ENCODE measurements around the gene SDCCAG8. TPM values are rescaled to one million over a fixed set of nuclear protein-coding genes. Genes with fewer than 3 reads are reported as not detected.

Gene SDCCAG8
- total RNA-seq, 1 experiment from 2014 or later: 14.0 TPM

DNA sequence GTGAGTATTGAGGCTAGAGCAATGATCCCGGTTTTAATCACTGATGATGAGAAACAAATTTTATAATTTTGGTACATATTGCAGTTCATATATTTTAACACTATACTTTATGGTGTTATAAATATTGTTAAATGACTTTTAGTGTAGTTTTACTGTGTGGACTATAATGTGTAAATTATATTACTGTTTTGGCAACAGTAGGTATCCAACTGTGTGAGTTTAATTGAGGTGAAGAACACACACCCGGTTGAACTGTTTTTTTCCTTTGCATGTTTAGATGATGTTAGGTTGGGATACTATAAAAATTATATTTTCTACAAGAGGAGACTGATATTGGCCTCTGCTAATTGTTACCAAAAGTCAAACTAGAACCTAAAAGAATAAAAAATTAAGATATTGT lies 166.5 kb downstream of the SDCCAG8 start:
- no peaks in the 10 kb centered on the region for H3K9me3 ChIP-seq (ENCODE audit: control insufficient read depth, insufficient read depth, low read depth, low read length)
- no peaks in the 10 kb centered on the region; the same call in 1 of the 2 replicates for H3K36me3 ChIP-seq (ENCODE audit: control insufficient read depth, insufficient read depth, low read length)
- H3K4me3 ChIP-seq (ENCODE audit: low read depth in 2 of 2, low read length in 2 of 2): no peak overlapping the region
- intact Hi-C loops (cut with micrococcal nuclease; ENCODE audit: unreplicated experiment): no loop called here
- ChIA-PET CTCF (no interaction called here), POLR2A (no interaction called here)
- H3K27me3 ChIP-seq (ENCODE audit: control insufficient read depth, insufficient read depth, low read length): no peaks in the 10 kb centered on the region
- no TSS peak for BruUV-seq (replicated peaks)
- H3K27ac ChIP-seq (ENCODE audit: low read length): no peak overlapping the region
- H3K4me1 ChIP-seq (ENCODE audit: control insufficient read depth, insufficient read depth, low read length): peaks cover 7% of the 10 kb centered on the region
- in situ Hi-C loops (cut with HindIII; ENCODE audit: low pct_unique_long_range_greater_than_20kb, low sequenced_read_pairs): no loop called here
- TF ChIP-seq TCF7L2 (IDR thresholded peaks at IDR 0.05; ENCODE audit: low read depth, low read length) (no peak), REST (IDR thresholded peaks at IDR 0.05; ENCODE audit: insufficient read depth in 1 of 2, low read depth in 2 of 2, low read length in 1 of 2) (no peak), POLR2AphosphoS5 (IDR thresholded peaks at IDR 0.05; ENCODE audit: low read depth, low read length) (no peak), SIN3A (IDR thresholded peaks at IDR 0.05; ENCODE audit: borderline replicate concordance, insufficient read depth, low read depth, low read length) (no peak)
- TF ChIP-seq, protein P1, sequence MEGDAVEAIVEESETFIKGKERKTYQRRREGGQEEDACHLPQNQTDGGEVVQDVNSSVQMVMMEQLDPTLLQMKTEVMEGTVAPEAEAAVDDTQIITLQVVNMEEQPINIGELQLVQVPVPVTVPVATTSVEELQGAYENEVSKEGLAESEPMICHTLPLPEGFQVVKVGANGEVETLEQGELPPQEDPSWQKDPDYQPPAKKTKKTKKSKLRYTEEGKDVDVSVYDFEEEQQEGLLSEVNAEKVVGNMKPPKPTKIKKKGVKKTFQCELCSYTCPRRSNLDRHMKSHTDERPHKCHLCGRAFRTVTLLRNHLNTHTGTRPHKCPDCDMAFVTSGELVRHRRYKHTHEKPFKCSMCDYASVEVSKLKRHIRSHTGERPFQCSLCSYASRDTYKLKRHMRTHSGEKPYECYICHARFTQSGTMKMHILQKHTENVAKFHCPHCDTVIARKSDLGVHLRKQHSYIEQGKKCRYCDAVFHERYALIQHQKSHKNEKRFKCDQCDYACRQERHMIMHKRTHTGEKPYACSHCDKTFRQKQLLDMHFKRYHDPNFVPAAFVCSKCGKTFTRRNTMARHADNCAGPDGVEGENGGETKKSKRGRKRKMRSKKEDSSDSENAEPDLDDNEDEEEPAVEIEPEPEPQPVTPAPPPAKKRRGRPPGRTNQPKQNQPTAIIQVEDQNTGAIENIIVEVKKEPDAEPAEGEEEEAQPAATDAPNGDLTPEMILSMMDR (IDR thresholded peaks at IDR 0.05): no peak
- ATAC-seq (no peak), DNase-seq (ENCODE audit: low read depth, low spot score) (no peak)

GRCh38 chr1:243428084-243428483 lies 172.2 kb downstream of the SDCCAG8 start:
- H3K9me3 ChIP-seq (ENCODE audit: control insufficient read depth, insufficient read depth, low read depth, low read length): no peaks in the 10 kb centered on the region
- ChIA-PET CTCF (no interaction called here), POLR2A (no interaction called here)
- H3K4me3 ChIP-seq (ENCODE audit: low read depth in 2 of 2, low read length in 2 of 2): no peak overlapping the region
- ATAC-seq: no peak
- no TSS peak for BruUV-seq (replicated peaks)
- H3K27ac ChIP-seq (ENCODE audit: low read length): no peak overlapping the region
- DNase-seq (ENCODE audit: low read depth, low spot score): no peak
- H3K27me3 ChIP-seq (ENCODE audit: control insufficient read depth, insufficient read depth, low read length): no peaks in the 10 kb centered on the region
- TF ChIP-seq POLR2AphosphoS5 (IDR thresholded peaks at IDR 0.05; ENCODE audit: low read depth, low read length): no peak
- TF ChIP-seq REST (IDR thresholded peaks at IDR 0.05; ENCODE audit: insufficient read depth in 1 of 2, low read depth in 2 of 2, low read length in 1 of 2): no peak
- TF ChIP-seq, protein P1 (IDR thresholded peaks at IDR 0.05): no peak
- no peak for TF ChIP-seq SIN3A (IDR thresholded peaks at IDR 0.05; ENCODE audit: borderline replicate concordance, insufficient read depth, low read depth, low read length)
- no peak for TF ChIP-seq TCF7L2 (IDR thresholded peaks at IDR 0.05; ENCODE audit: low read depth, low read length)
- in situ Hi-C loops (cut with HindIII; ENCODE audit: low pct_unique_long_range_greater_than_20kb, low sequenced_read_pairs): no loop called here
- no peaks in the 10 kb centered on the region for H3K4me1 ChIP-seq (ENCODE audit: control insufficient read depth, insufficient read depth, low read length)
- intact Hi-C loops (cut with micrococcal nuclease; ENCODE audit: unreplicated experiment): no loop called here
- H3K36me3 ChIP-seq (ENCODE audit: control insufficient read depth, insufficient read depth, low read length): no peaks in the 10 kb centered on the region; the same call in 1 of the 2 replicates
